ENCODE results near the gene ZKSCAN3. TPM values are rescaled to one million over a fixed set of nuclear protein-coding genes. Genes with fewer than 3 reads are reported as not detected.

The ZKSCAN3 gene
- total and polyA plus RNA-seq, 2 donors (not counting 1 experiment from before 2014, with no cell fraction given) = 4.0 to 11.9 TPM

DNA sequence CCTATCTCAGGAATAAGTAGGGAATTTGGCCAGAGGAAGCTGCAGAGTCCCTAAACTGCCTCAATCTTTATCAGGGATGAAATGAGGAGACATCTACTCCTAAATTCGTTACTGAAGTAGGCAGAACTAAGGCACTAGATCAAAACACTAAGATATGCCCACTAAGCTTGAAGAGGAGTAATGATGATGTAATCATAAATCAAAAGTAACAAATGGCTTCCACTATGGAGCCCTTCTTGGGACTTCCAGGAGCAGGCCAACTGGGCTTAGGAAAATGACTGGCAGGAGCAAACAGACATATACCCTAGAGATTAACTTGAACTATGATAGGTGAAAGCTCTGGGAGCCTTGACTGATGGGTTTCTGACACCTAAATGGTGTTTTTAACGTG lies 34.4 kb downstream of the ZKSCAN3 start:
- WGBS (ENCODE audit: insufficient coverage) = 60% methylated on average over 1 of the region's 2 CpGs
- DNase-seq = no peak
- Mint-ChIP-seq H3K4me3 (no peak overlapping the region), H3K27me3 (no peaks in the 10 kb centered on the region), H3K4me1 (peaks cover 19% of the 10 kb centered on the region), H3K27ac (peak overlapping the region; percentile 13), H3K9me3 (ENCODE audit: insufficient read depth) (no peaks in the 10 kb centered on the region)
- Histone ChIP-seq H3K9me3 (ENCODE audit: control extremely low read depth in 1 of 3, control insufficient read depth in 2 of 3, insufficient read depth in 1 of 3, low read length in 2 of 3) (no peaks in the 10 kb centered on the region), H3K27me3 (replicated peaks in 1 of 4; ENCODE audit: control extremely low read depth in 1 of 4, control insufficient read depth in 3 of 4, insufficient read depth in 4 of 4, low read length in 3 of 4) (no peaks in the 10 kb centered on the region), H3K4me1 (ENCODE audit: control insufficient read depth in 2 of 2, insufficient read depth in 2 of 2, low read length in 2 of 2) (peaks cover 11 to 16% of the 10 kb centered on the region in 2 donors), H3K27ac (ENCODE audit: low read length in 2 of 2) (peak overlapping the region in 1 of 2 donors; percentile 93), H3K79me2 (ENCODE audit: control insufficient read depth, insufficient read depth, low read length) (peaks cover 5% of the 10 kb centered on the region), H2AFZ (ENCODE audit: insufficient read depth, low read depth, low read length, poor library complexity, severe bottlenecking) (peak overlapping the region; percentile 80), H3K4me3 (ENCODE audit: control extremely low read depth in 1 of 5, extremely low read depth in 1 of 5, insufficient read depth in 1 of 5, low read depth in 2 of 5, low read length in 4 of 5) (no peak overlapping the region), H3K9ac (ENCODE audit: low read length) (no peak overlapping the region), H4K20me1 (ENCODE audit: control insufficient read depth, insufficient read depth, low read length, poor library complexity, severe bottlenecking) (no peaks in the 10 kb centered on the region), H3K4me2 (replicated peaks; ENCODE audit: low read depth, low read length, poor library complexity, severe bottlenecking) (no peak overlapping the region), H3K36me3 (replicated peaks in 1 of 2; ENCODE audit: control extremely low read depth in 1 of 2, control insufficient read depth in 1 of 2, extremely low read depth in 1 of 2, insufficient read depth in 2 of 2, low read length in 1 of 2) (peaks cover 0 to 27% of the 10 kb centered on the region in 2 experiments)
- ChIA-PET CTCF (interaction anchor here (1.0 to 5.8 kb wide), 7 partner anchors 12 to 280 kb away, joined by 3 to 60 read pairs (median 5); partner anchors contain the start of gene ZSCAN12), POLR2A (interaction anchor here (1.9 kb wide), 1 partner anchor 15 kb away, joined by 6 read pairs; the partner anchor contains the start of gene ZSCAN12)
- ATAC-seq (ENCODE audit: low read depth) = no peak
- intact Hi-C loops (cut with micrococcal nuclease) = no loop called here
- TF ChIP-seq, protein P1, sequence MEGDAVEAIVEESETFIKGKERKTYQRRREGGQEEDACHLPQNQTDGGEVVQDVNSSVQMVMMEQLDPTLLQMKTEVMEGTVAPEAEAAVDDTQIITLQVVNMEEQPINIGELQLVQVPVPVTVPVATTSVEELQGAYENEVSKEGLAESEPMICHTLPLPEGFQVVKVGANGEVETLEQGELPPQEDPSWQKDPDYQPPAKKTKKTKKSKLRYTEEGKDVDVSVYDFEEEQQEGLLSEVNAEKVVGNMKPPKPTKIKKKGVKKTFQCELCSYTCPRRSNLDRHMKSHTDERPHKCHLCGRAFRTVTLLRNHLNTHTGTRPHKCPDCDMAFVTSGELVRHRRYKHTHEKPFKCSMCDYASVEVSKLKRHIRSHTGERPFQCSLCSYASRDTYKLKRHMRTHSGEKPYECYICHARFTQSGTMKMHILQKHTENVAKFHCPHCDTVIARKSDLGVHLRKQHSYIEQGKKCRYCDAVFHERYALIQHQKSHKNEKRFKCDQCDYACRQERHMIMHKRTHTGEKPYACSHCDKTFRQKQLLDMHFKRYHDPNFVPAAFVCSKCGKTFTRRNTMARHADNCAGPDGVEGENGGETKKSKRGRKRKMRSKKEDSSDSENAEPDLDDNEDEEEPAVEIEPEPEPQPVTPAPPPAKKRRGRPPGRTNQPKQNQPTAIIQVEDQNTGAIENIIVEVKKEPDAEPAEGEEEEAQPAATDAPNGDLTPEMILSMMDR (IDR thresholded peaks at IDR 0.05) = no peak
- TF ChIP-seq EZH2 (IDR thresholded peaks at IDR 0.05; ENCODE audit: borderline replicate concordance, insufficient read depth, low read depth, low read length, poor library complexity, severe bottlenecking) = no peak

DNA sequence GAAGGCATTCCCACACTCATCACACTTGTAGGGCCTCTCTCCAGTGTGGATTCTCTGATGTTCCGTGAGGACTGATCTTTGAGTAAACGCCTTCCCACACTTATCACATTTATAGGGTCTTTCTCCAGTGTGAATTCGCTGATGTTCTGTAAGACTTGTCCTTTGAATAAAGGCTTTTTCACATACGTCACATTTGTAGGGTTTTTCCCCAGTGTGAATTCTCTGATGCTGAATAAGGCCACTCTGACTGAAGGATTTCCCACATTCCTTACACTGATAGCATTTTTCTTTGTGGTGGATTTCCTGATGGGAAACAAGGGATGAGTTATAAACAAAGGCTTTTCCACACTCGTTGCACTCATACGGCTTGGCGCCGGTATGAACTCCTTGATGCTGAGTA lies 40.9 kb downstream of the ZKSCAN3 start:
- TF ChIP-seq EZH2 (IDR thresholded peaks at IDR 0.05; ENCODE audit: borderline replicate concordance, insufficient read depth, low read depth, low read length, poor library complexity, severe bottlenecking) = no peak
- TF ChIP-seq, protein P1 (IDR thresholded peaks at IDR 0.05) = no peak
- Histone ChIP-seq H3K27ac (ENCODE audit: low read length in 2 of 2) (no peak overlapping the region), H3K27me3 (replicated peaks in 1 of 4; ENCODE audit: control extremely low read depth in 1 of 4, control insufficient read depth in 3 of 4, insufficient read depth in 4 of 4, low read length in 3 of 4) (no peaks in the 10 kb centered on the region), H3K36me3 (replicated peaks in 1 of 2; ENCODE audit: control extremely low read depth in 1 of 2, control insufficient read depth in 1 of 2, extremely low read depth in 1 of 2, insufficient read depth in 2 of 2, low read length in 1 of 2) (peaks cover 0 to 53% of the 10 kb centered on the region in 2 experiments), H3K4me2 (replicated peaks; ENCODE audit: low read depth, low read length, poor library complexity, severe bottlenecking) (no peak overlapping the region), H3K9me3 (ENCODE audit: control extremely low read depth in 1 of 3, control insufficient read depth in 2 of 3, insufficient read depth in 1 of 3, low read length in 2 of 3) (no peaks in the 10 kb centered on the region), H4K20me1 (ENCODE audit: control insufficient read depth, insufficient read depth, low read length, poor library complexity, severe bottlenecking) (no peaks in the 10 kb centered on the region), H3K4me1 (ENCODE audit: control insufficient read depth in 2 of 2, insufficient read depth in 2 of 2, low read length in 2 of 2) (no peaks in the 10 kb centered on the region), H2AFZ (ENCODE audit: insufficient read depth, low read depth, low read length, poor library complexity, severe bottlenecking) (no peak overlapping the region), H3K4me3 (ENCODE audit: control extremely low read depth in 1 of 5, extremely low read depth in 1 of 5, insufficient read depth in 1 of 5, low read depth in 2 of 5, low read length in 4 of 5) (no peak overlapping the region), H3K9ac (ENCODE audit: low read length) (no peak overlapping the region), H3K79me2 (ENCODE audit: control insufficient read depth, insufficient read depth, low read length) (peaks cover under 1% of the 10 kb centered on the region)
- POLR2A ChIA-PET = no interaction called here
- Mint-ChIP-seq H3K4me3 (no peak overlapping the region), H3K4me1 (peaks cover 9% of the 10 kb centered on the region), H3K27ac (no peak overlapping the region), H3K27me3 (no peaks in the 10 kb centered on the region), H3K9me3 (ENCODE audit: insufficient read depth) (no peaks in the 10 kb centered on the region)
- intact Hi-C loops (cut with micrococcal nuclease) = loop anchor here (10.0 kb wide), 1 partner anchor 916 kb away; the partner anchor contains the start of gene ZNF184
- ATAC-seq (ENCODE audit: low read depth) = no peak
- whole genome bisulfite sequencing (ENCODE audit: insufficient coverage) = 96% methylated on average over 4 of the region's 8 CpGs
- CTCF ChIA-PET = no interaction called here
- DNase-seq = no peak

Measured in B cell (primary cell).